ENCODE data around the gene ARSG. TPM values are rescaled to one million over a fixed set of nuclear protein-coding genes. Genes with fewer than 3 reads are reported as not detected.

Gene ARSG
- polyA plus RNA-seq, 3 donors: 15.5 to 19.3 (median 19.2) TPM

GRCh38 chr17:68452724-68453290, 161.5 kb downstream of the ARSG start:
- 56% methylated on average over 2 of the region's 6 CpGs for WGBS (ENCODE audit: insufficient coverage)
- no peak overlapping the region for H3K4me3 Mint-ChIP-seq
- H3K27ac ChIP-seq (ENCODE audit: low read depth in 1 of 2, low read length in 2 of 2): no peak overlapping the region
- no peak overlapping the region for H3K4me3 ChIP-seq (replicated peaks in 1 of 3; ENCODE audit: low read depth in 2 of 3, low read length in 3 of 3)
- H3K27me3 ChIP-seq (ENCODE audit: control insufficient read depth in 2 of 2, insufficient read depth in 2 of 2, low read length in 2 of 2): no peaks in the 10 kb centered on the region
- intact Hi-C loops (cut with micrococcal nuclease): no loop called here
- TF ChIP-seq CTCF (IDR thresholded peaks at IDR 0.05): no peak
- H2AFZ ChIP-seq (ENCODE audit: insufficient read depth, low read depth, low read length, poor library complexity, severe bottlenecking): no peak overlapping the region
- H3K9me3 Mint-ChIP-seq: peaks cover 0 to 11% (median 5%) of the 10 kb centered on the region in 7 donors
- H3K36me3 Mint-ChIP-seq: peaks cover 50 to 62% of the 10 kb centered on the region in 2 donors
- H3K4me2 ChIP-seq (replicated peaks; ENCODE audit: extremely low read depth, low read length, poor library complexity, severe bottlenecking): no peak overlapping the region
- peaks cover 26% of the 10 kb centered on the region for H3K4me1 Mint-ChIP-seq
- H3K79me2 ChIP-seq (ENCODE audit: insufficient read depth, low read length): peaks cover 10% of the 10 kb centered on the region
- no peaks in the 10 kb centered on the region for H3K9me3 ChIP-seq (replicated peaks in 1 of 2; ENCODE audit: control insufficient read depth in 1 of 2, insufficient read depth in 1 of 2, low read length in 2 of 2)
- no peak overlapping the region for H3K9ac ChIP-seq (ENCODE audit: insufficient read depth, low read length, poor library complexity, severe bottlenecking)
- H3K36me3 ChIP-seq (replicated peaks in 1 of 2; ENCODE audit: control insufficient read depth in 1 of 2, insufficient read depth in 2 of 2, low read length in 2 of 2): peaks cover 35 to 50% of the 10 kb centered on the region in 2 donors
- H3K27ac Mint-ChIP-seq: peak overlapping the region in 1 of 7 donors; percentile 16
- peaks cover 24 to 25% of the 10 kb centered on the region in 2 donors for H3K4me1 ChIP-seq (ENCODE audit: control insufficient read depth in 1 of 2, insufficient read depth in 2 of 2, low read length in 2 of 2)
- peaks cover 0 to 3% (median 3%) of the 10 kb centered on the region in 3 donors for H3K27me3 Mint-ChIP-seq (ENCODE audit: low read depth in 3 of 3)
- no peak for DNase-seq
- H4K20me1 ChIP-seq (ENCODE audit: insufficient read depth, low read length): peaks cover 5% of the 10 kb centered on the region

- H3K27ac Mint-ChIP-seq: no peak overlapping the region
These were observed 162.8 kb downstream of the ARSG start for GRCh38 chr17:68453991-68454665.

More at GRCh38 chr17:68453991-68454665, 162.8 kb downstream of the ARSG start:
- DNase-seq: no peak
- H3K79me2 ChIP-seq (ENCODE audit: insufficient read depth, low read length): peaks cover 10% of the 10 kb centered on the region
- peaks cover 32% of the 10 kb centered on the region for H3K4me1 Mint-ChIP-seq
- TF ChIP-seq CTCF (IDR thresholded peaks at IDR 0.05): no peak
- peak overlapping the region in 1 of 2 donors; percentile 4 for H3K4me3 Mint-ChIP-seq
- H3K9me3 Mint-ChIP-seq: peaks cover 0 to 11% (median 5%) of the 10 kb centered on the region in 7 donors
- H3K4me2 ChIP-seq (replicated peaks; ENCODE audit: extremely low read depth, low read length, poor library complexity, severe bottlenecking): no peak overlapping the region
- no peak overlapping the region for H2AFZ ChIP-seq (ENCODE audit: insufficient read depth, low read depth, low read length, poor library complexity, severe bottlenecking)
- H4K20me1 ChIP-seq (ENCODE audit: insufficient read depth, low read length): peaks cover 5% of the 10 kb centered on the region
- H3K27me3 Mint-ChIP-seq (ENCODE audit: low read depth in 3 of 3): peaks cover 0 to 6% (median 6%) of the 10 kb centered on the region in 3 donors
- peaks cover 25 to 37% of the 10 kb centered on the region in 2 donors for H3K36me3 ChIP-seq (replicated peaks in 1 of 2; ENCODE audit: control insufficient read depth in 1 of 2, insufficient read depth in 2 of 2, low read length in 2 of 2)
- WGBS (ENCODE audit: insufficient coverage): 100% methylated on average over 1 of the region's 5 CpGs
- intact Hi-C loops (cut with micrococcal nuclease): loop anchor here in 1 of 2 donors (2.0 kb wide), 1 partner anchor 13 kb away; no protein-coding TSS in a partner anchor
- H3K27ac ChIP-seq (ENCODE audit: low read depth in 1 of 2, low read length in 2 of 2): no peak overlapping the region
- no peak overlapping the region for H3K4me3 ChIP-seq (replicated peaks in 1 of 3; ENCODE audit: low read depth in 2 of 3, low read length in 3 of 3)
- H3K9me3 ChIP-seq (replicated peaks in 1 of 2; ENCODE audit: control insufficient read depth in 1 of 2, insufficient read depth in 1 of 2, low read length in 2 of 2): no peaks in the 10 kb centered on the region
- H3K27me3 ChIP-seq (ENCODE audit: control insufficient read depth in 2 of 2, insufficient read depth in 2 of 2, low read length in 2 of 2): peaks cover 0 to 1% of the 10 kb centered on the region in 2 donors
- H3K36me3 Mint-ChIP-seq: peaks cover 36 to 50% of the 10 kb centered on the region in 2 donors
- no peak overlapping the region for H3K9ac ChIP-seq (ENCODE audit: insufficient read depth, low read length, poor library complexity, severe bottlenecking)
- H3K4me1 ChIP-seq (ENCODE audit: control insufficient read depth in 1 of 2, insufficient read depth in 2 of 2, low read length in 2 of 2): peaks cover 30 to 31% of the 10 kb centered on the region in 2 donors
